Activated T-cell treated with anti-CD3 and anti-CD28 coated beads, Interleukin-2, amount 50 U/mL, for 72 hours (primary cell): ENCODE results near the gene SERPINA1. TPM values are rescaled to one million over a fixed set of nuclear protein-coding genes. Genes with fewer than 3 reads are reported as not detected.

ENCODE experiments used
- ATAC-seq, 2 donors: fragments of 150-1000 bp; cut with Tn5 transposase; replicated peaks in 1 of 2; 2 replicates each; pipeline ENCODE4 v1.10.0; 2021; ENCODE audit warnings: moderate library complexity in 2 of 2, mild to moderate bottlenecking in 1 of 2
- DNase-seq, 2 donors: peaks; one replicate each; pipeline ENCODE4 v3.0.0; 2021 to 2022; ENCODE audit warnings: mixed read lengths in 1 of 2
- H3K27ac Mint-ChIP-seq: one replicate; pipeline ENCODE4 v1.8.0; 2022; ENCODE audit warnings: mild to moderate bottlenecking, moderate library complexity, mixed read lengths
- H3K27me3 Mint-ChIP-seq: one replicate; pipeline ENCODE4 v1.8.0; 2022; ENCODE audit warnings: low read depth, mixed read lengths
- H3K36me3 Mint-ChIP-seq, 2 donors: one replicate each; pipeline ENCODE4 v1.8.0; 2022; ENCODE audit warnings: mixed read lengths in 2 of 2, mild to moderate bottlenecking in 1 of 2; ENCODE audit not compliant: insufficient read depth in 2 of 2
- H3K4me1 Mint-ChIP-seq: one replicate; pipeline ENCODE4 v1.8.0; 2022; ENCODE audit warnings: low read depth, mixed read lengths
- H3K4me3 Mint-ChIP-seq, 2 donors: one replicate each; pipeline ENCODE4 v1.8.0; 2022; ENCODE audit warnings: mild to moderate bottlenecking in 2 of 2, mixed read lengths in 2 of 2, moderate library complexity in 2 of 2
- H3K9me3 Mint-ChIP-seq, 2 donors: one replicate each; pipeline ENCODE4 v1.8.0; 2022; ENCODE audit warnings: mixed read lengths in 2 of 2
- total RNA-seq, 2 donors: library from RNA; stranded (reverse); gene quantifications; one replicate each; pipeline ENCODE4 v1.2.3, GENCODE V29; 2022

Gene SERPINA1
- total RNA-seq, 2 donors from 2014 or later: 20.3 to 68.9 TPM

GRCh38 chr14:94367347-94368242 is 20.8 kb downstream of the SERPINA1 start:
- H3K4me1 Mint-ChIP-seq: no peaks in the 10 kb centered on the region
- no peaks in the 10 kb centered on the region for H3K36me3 Mint-ChIP-seq
- DNase-seq (no peak), ATAC-seq (no peak)
- H3K4me3 Mint-ChIP-seq: no peak overlapping the region
- no peaks in the 10 kb centered on the region for H3K9me3 Mint-ChIP-seq
- H3K27me3 Mint-ChIP-seq: peaks cover 13% of the 10 kb centered on the region
- no peak overlapping the region for H3K27ac Mint-ChIP-seq

DNA sequence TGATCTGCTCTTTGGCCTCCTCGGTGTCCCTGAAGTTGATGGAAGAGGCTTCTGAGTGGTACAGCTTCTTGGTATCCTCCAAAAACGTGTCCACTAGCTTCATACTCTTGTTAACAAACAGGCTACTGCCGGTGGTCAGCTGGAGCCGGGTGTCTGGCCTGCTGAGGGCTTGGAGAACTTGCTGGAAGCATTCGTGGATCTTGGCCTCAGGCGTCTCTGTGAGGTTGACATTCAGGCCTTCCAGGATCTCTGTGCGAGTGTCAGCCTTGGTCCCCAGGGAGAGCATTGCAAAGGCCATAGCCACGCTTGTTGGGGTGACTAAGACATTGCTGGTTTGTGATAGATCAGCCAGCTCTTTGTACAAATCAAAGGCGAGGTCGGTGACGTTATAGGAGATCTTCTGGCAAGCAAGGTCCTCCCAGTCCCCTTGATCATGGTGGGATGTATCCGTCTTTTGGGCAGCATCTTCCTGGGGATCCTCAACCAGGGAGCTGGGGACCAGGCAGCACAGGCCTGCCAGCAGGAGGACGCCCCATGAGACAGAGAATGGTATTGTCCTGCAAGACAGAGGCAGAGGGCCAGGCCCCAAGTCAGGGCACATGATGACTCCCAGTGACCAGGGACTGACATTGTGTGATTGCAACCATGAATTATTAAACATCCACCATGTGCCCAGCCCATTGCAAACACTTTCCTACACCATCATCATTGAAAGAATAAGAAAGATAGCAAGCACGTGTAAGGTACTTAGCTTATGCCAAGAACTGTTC is 22.1 kb downstream of the SERPINA1 start, which contains the start of gene SERPINA2:
TSS of gene SERPINA2 (minus strand) at position 553 of the 770 bp plus-strand sequence.
- Mint-ChIP-seq H3K4me1 (no peaks in the 10 kb centered on the region), H3K9me3 (no peaks in the 10 kb centered on the region), H3K36me3 (no peaks in the 10 kb centered on the region), H3K27ac (no peak within 1 kb of the TSS), H3K4me3 (no peak within 1 kb of the TSS), H3K27me3 (peaks cover 16% of the 10 kb centered on the region)
- DNase-seq: no peak
- no peak for ATAC-seq

DNA sequence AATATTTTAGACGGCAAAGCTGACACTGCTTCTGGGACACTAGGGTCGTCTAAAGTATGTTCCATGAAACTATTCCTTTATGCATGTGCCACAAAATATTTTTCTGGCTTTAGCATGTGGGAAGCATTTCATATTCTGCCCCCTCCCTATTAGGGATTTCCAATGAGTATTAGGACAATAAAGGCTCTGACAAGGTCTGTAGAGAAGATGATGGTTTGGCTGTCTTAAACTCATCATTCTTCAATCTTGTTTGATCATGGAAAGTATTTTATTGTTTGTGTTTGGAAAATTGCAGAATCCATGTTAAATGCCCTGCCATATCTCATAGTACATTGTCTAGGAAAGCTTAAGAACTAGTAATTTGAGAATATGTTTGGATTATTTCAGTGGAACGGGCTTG is 22.8 kb downstream of the SERPINA1 start:
- Mint-ChIP-seq H3K4me3 (no peak overlapping the region), H3K9me3 (no peaks in the 10 kb centered on the region), H3K4me1 (no peaks in the 10 kb centered on the region), H3K27me3 (peaks cover 16% of the 10 kb centered on the region), H3K36me3 (no peaks in the 10 kb centered on the region), H3K27ac (no peak overlapping the region)
- DNase-seq (no peak), ATAC-seq (no peak)

DNA sequence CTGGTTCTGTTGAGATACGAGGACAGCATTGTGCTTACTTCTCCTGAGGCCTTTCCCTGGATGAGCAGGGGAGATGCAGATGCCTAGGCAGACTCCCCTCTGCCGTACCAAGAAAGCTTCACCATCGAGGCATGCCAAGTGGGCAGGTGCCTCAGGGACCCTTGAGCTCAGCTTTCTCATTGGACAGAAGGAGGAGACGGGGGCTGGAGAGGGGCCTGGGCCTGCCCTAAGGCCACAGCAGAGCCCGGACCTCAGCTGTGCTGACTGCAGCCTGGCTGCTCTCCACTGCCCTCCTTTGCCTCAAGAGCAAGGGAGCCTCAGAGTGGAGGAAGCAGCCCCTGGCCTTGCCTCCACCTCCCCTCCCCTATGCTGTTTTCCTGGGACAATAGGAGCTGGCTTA is 23.4 kb downstream of the SERPINA1 start:
- ATAC-seq (no peak), DNase-seq (no peak)
- H3K36me3 Mint-ChIP-seq: no peaks in the 10 kb centered on the region
- H3K4me3 Mint-ChIP-seq: no peak overlapping the region
- H3K4me1 Mint-ChIP-seq: no peaks in the 10 kb centered on the region
- no peak overlapping the region for H3K27ac Mint-ChIP-seq
- peaks cover 16% of the 10 kb centered on the region for H3K27me3 Mint-ChIP-seq
- no peaks in the 10 kb centered on the region for H3K9me3 Mint-ChIP-seq

DNA sequence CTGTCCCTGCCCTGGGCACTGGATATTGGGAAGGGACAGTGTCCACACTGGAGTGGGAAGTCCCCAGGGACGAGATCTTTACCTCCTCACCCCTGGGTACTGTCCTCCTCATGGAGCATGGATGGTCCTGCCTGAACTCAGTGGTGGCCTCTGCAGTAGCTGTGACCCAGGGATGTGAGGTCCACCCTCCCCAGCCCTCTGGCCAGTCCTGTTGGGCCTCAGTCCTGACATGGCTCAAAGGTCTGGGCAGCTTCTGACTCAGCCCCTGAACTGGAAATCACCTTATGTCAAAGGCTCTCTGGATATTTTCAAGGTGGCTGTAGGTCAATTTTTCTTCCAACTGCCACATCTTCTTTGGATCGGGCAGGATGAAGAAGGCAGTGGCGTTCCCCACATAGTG is 24.4 kb downstream of the SERPINA1 start:
- Mint-ChIP-seq H3K27ac (no peak overlapping the region), H3K4me3 (no peak overlapping the region), H3K36me3 (no peaks in the 10 kb centered on the region), H3K27me3 (peaks cover 14% of the 10 kb centered on the region), H3K9me3 (no peaks in the 10 kb centered on the region), H3K4me1 (no peaks in the 10 kb centered on the region)
- ATAC-seq (no peak), DNase-seq (no peak)

- Mint-ChIP-seq H3K4me1 (no peaks in the 10 kb centered on the region), H3K4me3 (no peak overlapping the region), H3K27me3 (peaks cover 8% of the 10 kb centered on the region), H3K27ac (no peak overlapping the region), H3K9me3 (no peaks in the 10 kb centered on the region), H3K36me3 (no peaks in the 10 kb centered on the region)
- DNase-seq (no peak), ATAC-seq (no peak)
These were observed 25.2 kb downstream of the SERPINA1 start for GRCh38 chr14:94363151-94363624.

GRCh38 chr14:94362614-94363133 is 25.7 kb downstream of the SERPINA1 start:
- peaks cover 8% of the 10 kb centered on the region for H3K27me3 Mint-ChIP-seq
- DNase-seq (no peak), ATAC-seq (no peak)
- no peaks in the 10 kb centered on the region for H3K9me3 Mint-ChIP-seq
- no peaks in the 10 kb centered on the region for H3K4me1 Mint-ChIP-seq
- no peaks in the 10 kb centered on the region for H3K36me3 Mint-ChIP-seq
- no peak overlapping the region for H3K4me3 Mint-ChIP-seq
- H3K27ac Mint-ChIP-seq: no peak overlapping the region

DNA sequence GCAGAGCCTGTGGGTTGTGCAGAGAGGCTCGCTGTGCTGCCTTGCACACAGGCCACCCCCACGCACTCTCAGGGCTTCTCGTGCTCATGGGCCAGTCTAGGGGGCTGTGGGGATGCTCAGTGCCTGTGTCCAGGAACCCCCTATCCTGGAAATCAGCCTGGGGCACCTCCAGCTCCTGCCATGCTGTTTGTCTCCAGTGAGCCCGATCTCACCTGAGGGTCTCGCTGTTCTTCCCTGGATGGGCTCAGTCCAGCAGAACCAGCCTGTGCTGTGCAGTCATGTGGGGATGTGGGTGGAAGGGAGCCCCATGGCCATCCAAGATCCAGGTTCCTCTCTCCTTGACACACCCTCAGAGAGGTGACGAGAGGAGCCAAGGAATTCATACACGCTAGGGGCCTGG is 26.7 kb downstream of the SERPINA1 start:
- H3K36me3 Mint-ChIP-seq: no peaks in the 10 kb centered on the region
- H3K4me3 Mint-ChIP-seq: no peak overlapping the region
- H3K4me1 Mint-ChIP-seq: no peaks in the 10 kb centered on the region
- no peak for ATAC-seq
- no peak overlapping the region for H3K27ac Mint-ChIP-seq
- peaks cover 12% of the 10 kb centered on the region for H3K27me3 Mint-ChIP-seq
- no peak for DNase-seq
- no peaks in the 10 kb centered on the region for H3K9me3 Mint-ChIP-seq

DNA sequence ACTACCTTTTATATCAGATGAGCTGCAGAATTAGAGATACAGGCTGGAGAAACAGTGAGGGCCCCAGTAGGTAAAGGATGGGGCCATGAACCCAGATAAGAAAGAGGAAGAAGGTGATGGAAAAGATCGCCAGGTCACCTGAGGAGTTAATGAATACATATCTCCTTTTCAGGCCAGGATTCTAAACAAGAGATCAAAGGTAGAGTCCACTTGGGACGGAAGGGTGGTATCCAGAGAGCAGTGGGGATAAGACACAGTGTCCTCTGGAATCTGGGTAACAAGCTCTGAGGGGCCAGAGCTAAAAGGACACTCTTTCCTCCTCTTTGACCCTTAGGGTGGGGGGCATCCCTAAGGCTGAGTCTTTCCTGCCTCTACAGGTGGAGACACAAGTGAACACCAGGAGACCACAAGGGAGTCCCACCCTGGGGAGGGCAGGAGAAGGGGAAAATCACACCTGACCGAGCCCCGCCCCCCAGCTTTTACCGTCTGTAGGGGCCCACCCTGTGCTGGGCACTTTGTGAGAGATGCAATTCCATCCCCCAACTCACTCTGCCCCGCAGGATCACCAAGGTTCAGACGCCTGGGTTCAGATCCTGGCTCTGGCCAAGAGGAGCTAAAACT is 27.3 kb downstream of the SERPINA1 start:
- Mint-ChIP-seq H3K4me3 (no peak overlapping the region), H3K36me3 (no peaks in the 10 kb centered on the region), H3K27ac (no peak overlapping the region), H3K27me3 (peaks cover 18% of the 10 kb centered on the region), H3K4me1 (no peaks in the 10 kb centered on the region), H3K9me3 (peaks cover 0 to 2% of the 10 kb centered on the region in 2 donors)
- DNase-seq (no peak), ATAC-seq (no peak)

DNA sequence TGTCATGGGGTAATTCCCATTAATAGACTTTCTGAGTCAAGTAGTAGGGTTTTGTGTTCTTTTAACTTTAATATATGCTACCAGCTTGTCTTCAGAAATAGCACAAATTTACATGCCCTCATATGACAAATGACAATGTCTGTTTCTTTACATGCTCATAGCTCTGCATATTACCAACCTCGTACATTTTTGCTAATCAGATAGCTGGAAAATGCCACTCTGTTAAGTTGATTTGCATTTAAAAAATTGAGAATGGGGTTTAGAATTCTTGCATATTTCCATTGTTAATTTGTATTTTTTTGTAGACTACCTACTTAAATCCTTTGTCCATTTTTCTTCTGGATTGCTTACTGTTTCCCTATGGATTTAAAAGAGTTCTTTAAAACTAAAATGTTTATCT is 31.2 kb downstream of the SERPINA1 start:
- H3K27me3 Mint-ChIP-seq: peaks cover 14% of the 10 kb centered on the region
- H3K36me3 Mint-ChIP-seq: peaks cover 0 to 3% of the 10 kb centered on the region in 2 donors
- H3K4me1 Mint-ChIP-seq: peaks cover 9% of the 10 kb centered on the region
- peaks cover 2 to 3% of the 10 kb centered on the region in 2 donors for H3K9me3 Mint-ChIP-seq
- no peak for DNase-seq
- no peak for ATAC-seq
- no peak overlapping the region for H3K4me3 Mint-ChIP-seq
- no peak overlapping the region for H3K27ac Mint-ChIP-seq

DNA sequence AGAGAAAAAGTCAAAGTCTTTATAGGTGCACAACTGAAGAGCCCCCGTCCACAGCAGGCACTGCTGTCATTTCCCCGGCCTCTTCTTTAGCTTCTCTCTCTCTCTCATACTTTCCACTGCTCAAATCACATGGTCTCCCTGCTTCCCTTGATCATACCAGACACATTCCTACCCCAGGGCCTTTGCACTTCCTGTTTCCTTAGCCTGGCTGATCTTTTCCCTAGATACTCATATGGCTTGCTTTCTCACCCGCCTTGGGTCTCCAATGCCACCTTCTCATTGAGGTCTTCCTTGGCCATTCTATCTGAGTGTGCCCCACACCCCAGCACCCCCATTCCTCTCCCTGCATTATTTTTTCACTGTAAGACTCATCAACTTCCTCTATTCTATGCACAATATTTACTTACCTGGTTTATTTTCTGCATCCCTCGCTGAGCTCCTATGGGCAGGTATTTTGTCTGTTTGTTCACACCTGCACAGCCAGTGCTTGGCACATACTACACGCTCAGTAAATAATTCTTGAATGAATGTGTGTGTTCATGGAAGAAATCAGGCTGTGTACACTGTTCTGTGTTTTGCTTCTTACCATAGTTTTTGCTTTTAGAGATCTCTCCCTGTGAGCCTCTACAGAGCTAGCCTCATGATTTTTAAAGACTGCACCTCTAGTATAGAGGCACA is 31.9 kb downstream of the SERPINA1 start:
- ATAC-seq: no peak
- Mint-ChIP-seq H3K9me3 (peaks cover 5 to 8% of the 10 kb centered on the region in 2 donors), H3K27me3 (peaks cover 20% of the 10 kb centered on the region), H3K27ac (no peak overlapping the region), H3K36me3 (peaks cover 3 to 6% of the 10 kb centered on the region in 2 donors), H3K4me3 (no peak overlapping the region), H3K4me1 (peaks cover 9% of the 10 kb centered on the region)
- no peak for DNase-seq

DNA sequence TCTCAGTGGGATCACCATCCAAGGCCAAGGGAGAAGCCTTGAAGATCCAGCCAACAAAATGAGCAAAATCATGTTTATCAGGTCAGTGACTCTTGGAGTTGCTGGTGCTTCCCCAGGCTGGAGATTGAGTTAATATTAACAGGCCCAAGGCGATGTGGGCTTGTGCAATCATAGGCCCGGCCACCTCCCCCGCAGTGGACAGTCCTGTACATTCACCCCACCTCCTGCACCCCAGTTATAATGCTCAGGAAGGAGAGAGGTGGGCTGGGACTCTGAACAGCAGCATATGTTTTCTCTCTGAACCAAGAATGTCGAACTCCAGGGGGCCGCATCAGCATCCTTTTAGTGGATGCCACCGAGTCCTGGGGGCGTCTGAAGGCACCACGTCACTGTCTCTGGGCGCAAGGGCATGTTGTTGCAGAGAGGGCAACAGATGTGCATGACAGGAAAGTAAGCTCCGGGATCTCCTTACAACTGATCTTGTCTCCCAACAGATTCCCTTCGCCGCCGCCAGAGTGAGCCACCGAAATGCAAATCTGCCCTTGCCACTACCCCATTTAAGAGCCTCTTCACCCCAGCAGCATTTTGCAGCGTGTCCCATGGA is 33.1 kb downstream of the SERPINA1 start:
- no peak overlapping the region for H3K4me3 Mint-ChIP-seq
- no peak overlapping the region for H3K27ac Mint-ChIP-seq
- ATAC-seq (peak; percentile 24 to 33), DNase-seq (peak in 1 of 2 donors; percentile 19)
- H3K4me1 Mint-ChIP-seq: peaks cover 9% of the 10 kb centered on the region
- peaks cover 3 to 6% of the 10 kb centered on the region in 2 donors for H3K36me3 Mint-ChIP-seq
- peaks cover 5 to 10% of the 10 kb centered on the region in 2 donors for H3K9me3 Mint-ChIP-seq
- H3K27me3 Mint-ChIP-seq: peaks cover 25% of the 10 kb centered on the region
